Fibroblast of the aortic adventitia (primary cell): ENCODE measurements around the gene TAL2. TPM values are rescaled to one million over a fixed set of nuclear protein-coding genes. Genes with fewer than 3 reads are reported as not detected.

ENCODE experiments used
- DNase-seq: peaks from one replicate; pipeline ENCODE4 v3.0.0-alpha.2; 2010; ENCODE audit warnings: low read depth
- H3K4me3 ChIP-seq: 2 replicates; pipeline ENCODE4 v1.5.1; 2011; ENCODE audit warnings: low read depth, mild to moderate bottlenecking, control low read depth, low read length, moderate library complexity
- CTCF ChIP-seq: IDR thresholded peaks from 2 replicates; pipeline ENCODE4 v1.5.1; 2011; ENCODE audit warnings: mild to moderate bottlenecking, low read length, control low read depth, inconsistent platforms; ENCODE audit not compliant: insufficient read depth
- total RNA-seq: library from RNA; depleted of rRNA; stranded (reverse); fragments of >200 nt; gene quantifications from 2 replicates; pipeline ENCODE4 v1.2.3, GENCODE V29; 2012; ENCODE audit warnings: low replicate concordance

TAL2 gene
- total RNA-seq, 1 donor, result not detected

- no peak for DNase-seq
- no peak for TF ChIP-seq CTCF
- H3K4me3 ChIP-seq, result no peak overlapping the region
Measured at GRCh38 chr9:105681313-105681712, 19.1 kb downstream of the TAL2 start.

GRCh38 chr9:105681724-105682123 lies 19.5 kb downstream of the TAL2 start:
- no peak overlapping the region for H3K4me3 ChIP-seq
- DNase-seq, result peak; percentile 57
- no peak for TF ChIP-seq CTCF

- DNase-seq, result no peak
- no peak for TF ChIP-seq CTCF
- no peak overlapping the region for H3K4me3 ChIP-seq
Measured at GRCh38 chr9:105683688-105684275, 21.5 kb downstream of the TAL2 start.

GRCh38 chr9:105686936-105687335 lies 24.7 kb downstream of the TAL2 start:
- DNase-seq, result no peak
- no peak overlapping the region for H3K4me3 ChIP-seq
- no peak for TF ChIP-seq CTCF

GRCh38 chr9:105690742-105691141 lies 28.5 kb downstream of the TAL2 start:
- TF ChIP-seq CTCF, result peak; percentile 80
- H3K4me3 ChIP-seq, result no peak overlapping the region
- peak; percentile 36 for DNase-seq

GRCh38 chr9:105693435-105694189 lies 31.4 kb downstream of the TAL2 start:
- no peak for TF ChIP-seq CTCF
- H3K4me3 ChIP-seq, result peak overlapping the region; percentile 75
- no peak for DNase-seq
